Fibroblast of pulmonary artery (primary cell): ENCODE measurements around the gene MRFAP1.

ENCODE experiments used
- DNase-seq: peaks from one replicate; pipeline ENCODE4 v3.0.0-alpha.2; 2010; ENCODE audit warnings: low read depth
- H3K4me3 ChIP-seq: replicated peaks from 2 replicates; pipeline ENCODE4 v1.5.1; 2011; ENCODE audit warnings: low read depth, mild to moderate bottlenecking, control low read depth, low read length, moderate library complexity
- CTCF ChIP-seq: IDR thresholded peaks from 2 replicates; pipeline ENCODE4 v1.5.1; 2011; ENCODE audit warnings: mild to moderate bottlenecking, control low read depth, low read length, inconsistent platforms; ENCODE audit errors: missing control alignments

MRFAP1 gene

GRCh38 chr4:6658597-6659075 lies 18.2 kb downstream of the MRFAP1 start:
- no peak for TF ChIP-seq CTCF
- peak; percentile 26 for DNase-seq

GRCh38 chr4:6659897-6660296 lies 19.4 kb downstream of the MRFAP1 start:
- no peak for DNase-seq
- no peak for TF ChIP-seq CTCF

More at GRCh38 chr4:6658597-6659075, 18.2 kb downstream of the MRFAP1 start:
- peak overlapping the region; percentile 38 for H3K4me3 ChIP-seq

GRCh38 chr4:6660430-6660829 lies 19.9 kb downstream of the MRFAP1 start:
- no peak for TF ChIP-seq CTCF
- no peak for DNase-seq

More at GRCh38 chr4:6659897-6660296, 19.4 kb downstream of the MRFAP1 start:
- H3K4me3 ChIP-seq, result no peak overlapping the region

GRCh38 chr4:6662591-6662990 lies 22.1 kb downstream of the MRFAP1 start:
- DNase-seq, result no peak
- no peak for TF ChIP-seq CTCF

More at GRCh38 chr4:6660430-6660829, 19.9 kb downstream of the MRFAP1 start:
- no peak overlapping the region for H3K4me3 ChIP-seq

GRCh38 chr4:6663596-6664393 lies 23.3 kb downstream of the MRFAP1 start:
- no peak for TF ChIP-seq CTCF
- DNase-seq, result no peak
- H3K4me3 ChIP-seq, result no peak overlapping the region

More at GRCh38 chr4:6662591-6662990, 22.1 kb downstream of the MRFAP1 start:
- no peak overlapping the region for H3K4me3 ChIP-seq

GRCh38 chr4:6665320-6665654 lies 24.8 kb downstream of the MRFAP1 start:
- TF ChIP-seq CTCF, result no peak
- no peak for DNase-seq
- no peak overlapping the region for H3K4me3 ChIP-seq

- no peak overlapping the region for H3K4me3 ChIP-seq
- no peak for TF ChIP-seq CTCF
- DNase-seq, result peak; percentile 9
Measured at GRCh38 chr4:6668391-6668790, 27.9 kb downstream of the MRFAP1 start.
